GM12874 (cell line): ENCODE data around the gene FAM53A.

Source experiments
- CTCF ChIP-seq: IDR thresholded peaks from 2 replicates; pipeline ENCODE4 v1.5.1; 2011; ENCODE audit warnings: low read depth, mild to moderate bottlenecking, control low read depth, low read length, moderate library complexity; ENCODE audit not compliant: insufficient read depth

The FAM53A gene

GRCh38 chr4:1726146-1726934, 42.2 kb upstream of the FAM53A start:
- TF ChIP-seq CTCF: peak; percentile 95

GRCh38 chr4:1725521-1725920, 41.4 kb upstream of the FAM53A start:
- no peak for TF ChIP-seq CTCF

GRCh38 chr4:1723131-1723801, 39.2 kb upstream of the FAM53A start:
- no peak for TF ChIP-seq CTCF

- TF ChIP-seq CTCF: no peak
These were observed 38.5 kb upstream of the FAM53A start for GRCh38 chr4:1722551-1723118.

- TF ChIP-seq CTCF: no peak
These were observed 37.8 kb upstream of the FAM53A start for GRCh38 chr4:1721666-1722550.

GRCh38 chr4:1721003-1721665, 37.0 kb upstream of the FAM53A start, which contains the start of the genes TACC3 and TMEM129:
TSS of gene TACC3 (plus strand) at chr4:1721521. CDS start at chr4:1723422, 1,901 bp downstream.
TSS of gene TMEM129 (minus strand) at chr4:1721323. CDS start at chr4:1720837, 486 bp downstream.
- TF ChIP-seq CTCF: no peak
